Panc1 (cell line): Measurements from ENCODE around the gene LPP. TPM values are rescaled to one million over a fixed set of nuclear protein-coding genes. Genes with fewer than 3 reads are reported as not detected.

ENCODE experiments used
- ATAC-seq: fragments of 200-7000 bp; cut with Tn5 transposase; 2 replicates; pipeline ENCODE4 v1.9.1; 2020; ENCODE audit warnings: mild to moderate bottlenecking, moderate library complexity
- BruUV-seq: library from RNA; stranded (reverse); fragments of 400-500 nt; replicated peaks from 2 replicates; lab custom pipeline; 2021; lab: Mats Ljungman, UMichigan
- CTCF ChIA-PET: fragments of 300-600 bp; sonication (Branson Sonifier 250); formaldehyde crosslinking; loops from one replicate; lab custom pipeline; 2022; ENCODE audit warnings: antibody characterized with exemption; lab: Charles Lee
- POLR2A ChIA-PET: fragments of 300-600 bp; sonication (Branson Sonifier 250); formaldehyde crosslinking; loops from one replicate; lab custom pipeline; 2022; ENCODE audit warnings: antibody characterized with exemption; lab: Charles Lee
- DNase-seq: peaks from one replicate; pipeline ENCODE4 v3.0.0-alpha.2; 2010; ENCODE audit warnings: low read depth, low spot score
- H3K27ac ChIP-seq: 2 replicates; pipeline ENCODE4 v1.5.1; 2011; ENCODE audit warnings: mild to moderate bottlenecking, low read length, inconsistent platforms
- H3K27me3 ChIP-seq: fragments of 200-500 bp; sonication (Bioruptor generic); 2 replicates; pipeline ENCODE4 v1.6.0; 2014; ENCODE audit warnings: low read length, inconsistent platforms; ENCODE audit not compliant: control insufficient read depth, insufficient read depth
- H3K36me3 ChIP-seq: fragments of 200-500 bp; sonication (Bioruptor generic); 2 replicates; pipeline ENCODE4 v1.5.1; 2014; ENCODE audit warnings: inconsistent platforms, mild to moderate bottlenecking, low read length, moderate library complexity; ENCODE audit not compliant: control insufficient read depth, insufficient read depth
- H3K4me1 ChIP-seq: 2 replicates; pipeline ENCODE4 v1.5.1; 2011; ENCODE audit warnings: inconsistent platforms, mild to moderate bottlenecking, low read length, moderate library complexity; ENCODE audit not compliant: control insufficient read depth, insufficient read depth
- H3K4me3 ChIP-seq, 2 experiments: 2 replicates each; pipeline ENCODE4 v1.5.1; 2011 to 2012; ENCODE audit warnings: low read depth in 2 of 2, low read length in 2 of 2, mild to moderate bottlenecking in 2 of 2, inconsistent platforms in 1 of 2, moderate library complexity in 1 of 2
- H3K9me3 ChIP-seq: fragments of 200-500 bp; sonication (Bioruptor generic); 2 replicates; pipeline ENCODE4 v1.5.1; 2014; ENCODE audit warnings: low read depth, mild to moderate bottlenecking, inconsistent platforms, low read length, moderate library complexity; ENCODE audit not compliant: control insufficient read depth, insufficient read depth
- CTCF ChIP-seq: fragments of 450-650 bp; IDR thresholded peaks from 2 replicates; pipeline ENCODE4 v1.5.1; 2017; ENCODE audit warnings: mild to moderate bottlenecking
- POLR2AphosphoS5 ChIP-seq: IDR thresholded peaks from 2 replicates; pipeline ENCODE4 v1.6.1; 2012; ENCODE audit warnings: mild to moderate bottlenecking, low read depth, low read length, moderate library complexity
- REST ChIP-seq, 2 experiments: IDR thresholded peaks; 2 replicates each; pipeline ENCODE4 v1.6.1; 2011 to 2012; ENCODE audit warnings: low read depth in 2 of 2, control low read depth in 1 of 2, low read length in 1 of 2, mild to moderate bottlenecking in 1 of 2, moderate library complexity in 1 of 2; ENCODE audit not compliant: insufficient read depth in 1 of 2
- SIN3A ChIP-seq: IDR thresholded peaks from 2 replicates; pipeline ENCODE4 v1.6.1; 2012; ENCODE audit warnings: low read depth, mild to moderate bottlenecking, low read length, moderate library complexity, borderline replicate concordance; ENCODE audit not compliant: insufficient read depth
- TCF7L2 ChIP-seq: IDR thresholded peaks from 2 replicates; pipeline ENCODE4 v1.6.1; 2011; ENCODE audit warnings: mild to moderate bottlenecking, low read depth, low read length, inconsistent platforms
- in situ Hi-C: cut with HindIII; loops from 2 replicates; pipeline ENCODE4 v1.10.0; 2016; ENCODE audit warnings: low sequenced_read_pairs, low pct_unique_long_range_greater_than_20kb
- intact Hi-C: fragments of 100-400 bp; cut with micrococcal nuclease; formaldehyde crosslinking; loops from one replicate; pipeline ENCODE4 v1.10.0; 2022; ENCODE audit not compliant: unreplicated experiment
- total RNA-seq: library from RNA; stranded (reverse); gene quantifications from one replicate; pipeline ENCODE4 v1.2.1, GENCODE V29; 2021; ENCODE audit not compliant: unreplicated experiment

LPP gene
- total RNA-seq, 1 experiment from 2014 or later = 90.0 TPM

GRCh38 chr3:188695241-188695640 lies 541.3 kb downstream of the LPP start:
- Histone ChIP-seq H3K4me1 (no peaks in the 10 kb centered on the region), H3K4me3 (no peak overlapping the region), H3K27me3 (no peaks in the 10 kb centered on the region), H3K27ac (no peak overlapping the region), H3K36me3 (no peaks in the 10 kb centered on the region), H3K9me3 (no peaks in the 10 kb centered on the region)
- in situ Hi-C loops = no loop called here
- no peak for TF ChIP-seq REST (IDR thresholded peaks at IDR 0.05; ENCODE audit: insufficient read depth in 1 of 2, low read depth in 2 of 2, low read length in 1 of 2)
- no peak for TF ChIP-seq POLR2AphosphoS5
- no peak for TF ChIP-seq SIN3A
- no peak for TF ChIP-seq TCF7L2
- no peak for TF ChIP-seq CTCF
- CTCF ChIA-PET = no interaction called here
- DNase-seq = no peak
- no TSS peak for BruUV-seq
- POLR2A ChIA-PET = no interaction called here
- intact Hi-C loops = no loop called here
- ATAC-seq = no peak

- ChIA-PET CTCF (no interaction called here), POLR2A (interaction anchor here (0.6 kb wide), 1 partner anchor 93 kb away, joined by 3 read pairs; no protein-coding TSS in a partner anchor)
- H3K4me3 ChIP-seq = no peak overlapping the region
- no peak for DNase-seq
- intact Hi-C loops = no loop called here
- H3K36me3 ChIP-seq = no peaks in the 10 kb centered on the region
- no peak for TF ChIP-seq TCF7L2
- TF ChIP-seq REST (IDR thresholded peaks at IDR 0.05; ENCODE audit: insufficient read depth in 1 of 2, low read depth in 2 of 2, low read length in 1 of 2) = no peak
- no peak for TF ChIP-seq POLR2AphosphoS5
- no peak for TF ChIP-seq SIN3A
- TF ChIP-seq CTCF = no peak
- in situ Hi-C loops = no loop called here
- no peaks in the 10 kb centered on the region for H3K27me3 ChIP-seq
- H3K4me1 ChIP-seq = no peaks in the 10 kb centered on the region
- ATAC-seq = no peak
- BruUV-seq = no TSS peak
- no peaks in the 10 kb centered on the region for H3K9me3 ChIP-seq
- no peak overlapping the region for H3K27ac ChIP-seq
Measured at GRCh38 chr3:188697127-188697526, 543.2 kb downstream of the LPP start.
